GM13977 (cell line): ENCODE measurements around the gene SCARB1.

Experiments used
- DNase-seq: peaks from one replicate; pipeline ENCODE4 v3.0.0; 2012; ENCODE audit warnings: low spot score
- CTCF ChIP-seq: IDR thresholded peaks from 2 replicates; pipeline ENCODE4 v1.5.1; 2012; ENCODE audit warnings: mild to moderate bottlenecking, control low read depth; ENCODE audit not compliant: insufficient read depth; ENCODE audit errors: extremely low read depth, missing control alignments
- in situ Hi-C: fragments of 300-500 bp; cut with MboI; formaldehyde crosslinking; loops from one replicate; pipeline ENCODE4 v1.12.0; 2022; ENCODE audit warnings: low sequenced_read_pairs, low pct_unique_long_range_greater_than_20kb, mixed read lengths, inconsistent platforms; ENCODE audit not compliant: unreplicated experiment

SCARB1 gene

GRCh38 chr12:124813782-124814181, 49.9 kb downstream of the SCARB1 start:
- in situ Hi-C loops: no loop called here

DNA sequence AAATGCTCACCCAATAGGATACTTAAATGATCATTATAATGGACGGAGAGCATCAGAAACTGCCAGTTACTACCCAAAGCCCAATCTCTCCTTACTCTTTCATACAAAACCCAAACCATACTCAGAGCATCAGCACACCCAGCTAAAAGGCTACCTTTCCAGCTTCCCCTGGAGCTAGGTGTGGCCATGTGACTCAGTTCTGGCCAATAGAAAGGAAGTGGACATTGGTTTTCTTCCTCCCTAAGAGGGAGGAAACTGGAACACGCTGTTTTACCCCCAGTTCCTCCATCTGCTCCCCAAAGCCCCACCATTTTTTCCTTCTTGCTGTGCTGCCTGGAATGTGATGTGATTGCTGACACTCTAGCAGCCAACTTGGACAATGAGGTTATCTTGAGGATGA, 50.7 kb downstream of the SCARB1 start:
- no peak for DNase-seq
- no peak for TF ChIP-seq CTCF
- in situ Hi-C loops: no loop called here

More at GRCh38 chr12:124813782-124814181, 49.9 kb downstream of the SCARB1 start:
- no peak for DNase-seq
- no peak for TF ChIP-seq CTCF

DNA sequence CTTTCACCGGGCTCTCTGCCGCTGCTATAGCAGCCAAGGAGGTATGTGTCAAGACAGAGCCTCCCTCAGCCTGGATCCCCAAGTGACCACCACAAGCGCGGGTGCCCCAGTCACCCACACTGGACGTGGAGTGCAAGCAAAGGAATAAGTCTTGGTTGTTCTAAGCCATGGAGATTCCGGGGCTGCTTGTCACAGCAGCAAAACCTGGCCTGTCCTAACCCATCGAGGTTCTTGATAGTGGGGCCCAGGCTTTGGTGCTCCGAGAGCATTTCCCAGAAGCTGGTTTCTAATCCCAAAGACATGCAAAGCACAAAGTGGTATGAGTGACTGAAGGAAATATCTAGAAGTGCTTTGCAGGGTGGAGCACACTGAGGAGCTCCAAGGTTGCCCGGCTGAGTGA, 51.3 kb downstream of the SCARB1 start:
- DNase-seq: no peak
- TF ChIP-seq CTCF: no peak
- in situ Hi-C loops: no loop called here

- TF ChIP-seq CTCF: no peak
- in situ Hi-C loops: no loop called here
- DNase-seq: no peak
Observed at GRCh38 chr12:124811633-124812032, 52.0 kb downstream of the SCARB1 start.

DNA sequence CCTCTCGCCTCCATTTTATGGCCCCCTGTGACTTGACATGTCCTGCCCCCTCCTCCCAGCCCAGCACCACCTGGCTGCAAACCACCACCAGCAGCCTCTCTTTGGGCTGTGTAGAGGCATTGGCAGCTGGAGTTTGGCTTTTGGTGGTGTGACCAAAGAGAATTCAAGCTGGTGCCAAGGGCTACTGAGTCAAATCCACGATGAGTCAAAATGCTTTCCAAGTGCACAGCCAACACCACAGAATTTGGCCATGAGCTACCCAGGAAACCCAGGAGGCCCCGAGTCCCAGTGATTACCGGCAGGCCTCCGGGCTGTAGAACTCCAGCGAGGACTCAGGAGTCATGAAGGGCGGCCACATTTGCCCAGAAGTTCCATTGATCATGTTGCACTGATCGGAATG, 53.8 kb downstream of the SCARB1 start:
- in situ Hi-C loops: no loop called here
- TF ChIP-seq CTCF: no peak
- DNase-seq: no peak

DNA sequence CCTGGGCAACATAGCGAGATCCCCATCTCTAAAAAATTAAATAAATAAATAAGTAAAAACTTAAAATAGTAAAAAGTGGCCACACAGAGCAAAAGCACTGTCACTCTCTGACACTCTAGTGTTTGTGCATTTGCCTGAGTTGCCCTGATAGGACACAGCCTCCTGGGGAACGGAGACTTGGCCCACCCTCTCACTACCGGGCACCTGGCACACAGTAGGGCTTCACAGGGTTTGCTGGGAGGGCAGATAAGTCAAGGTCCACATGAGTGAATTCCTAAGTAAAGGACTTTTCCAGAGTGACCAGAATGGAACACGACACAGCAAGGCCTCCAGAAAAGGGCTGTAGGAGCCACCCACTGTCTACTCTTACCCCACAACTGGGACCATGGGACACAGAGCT, 54.3 kb downstream of the SCARB1 start:
- in situ Hi-C loops: no loop called here
- no peak for TF ChIP-seq CTCF
- DNase-seq: no peak

DNA sequence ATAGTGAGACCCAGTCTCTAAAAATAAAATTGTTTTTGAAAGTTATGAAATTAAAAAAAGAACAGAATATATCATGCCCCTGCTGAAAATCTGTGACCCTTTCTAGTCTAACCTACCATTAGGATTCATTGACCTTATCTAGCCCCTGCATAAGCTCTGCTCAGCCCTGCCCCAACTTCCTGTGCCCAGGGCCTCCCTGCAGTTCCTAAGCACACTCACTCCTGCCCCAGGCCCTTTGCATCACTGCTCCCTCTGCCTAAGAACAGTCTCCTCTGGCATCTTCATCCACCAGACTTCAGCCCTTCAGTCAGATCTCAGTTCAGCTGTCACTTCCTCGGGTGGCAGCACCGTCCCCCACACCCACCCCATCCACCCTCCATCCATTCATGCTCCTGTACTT, 55.4 kb downstream of the SCARB1 start:
- in situ Hi-C loops: no loop called here
- DNase-seq: no peak
- no peak for TF ChIP-seq CTCF
